NK-92 (cell line): Measurements from ENCODE around the gene GSDMA.

Experiments
- DNase-seq: peaks from one replicate; lab custom pipeline; 2025; ENCODE audit not compliant: unreplicated experiment; lab: John Stamatoyannopoulos, UW

The GSDMA gene, protein sequence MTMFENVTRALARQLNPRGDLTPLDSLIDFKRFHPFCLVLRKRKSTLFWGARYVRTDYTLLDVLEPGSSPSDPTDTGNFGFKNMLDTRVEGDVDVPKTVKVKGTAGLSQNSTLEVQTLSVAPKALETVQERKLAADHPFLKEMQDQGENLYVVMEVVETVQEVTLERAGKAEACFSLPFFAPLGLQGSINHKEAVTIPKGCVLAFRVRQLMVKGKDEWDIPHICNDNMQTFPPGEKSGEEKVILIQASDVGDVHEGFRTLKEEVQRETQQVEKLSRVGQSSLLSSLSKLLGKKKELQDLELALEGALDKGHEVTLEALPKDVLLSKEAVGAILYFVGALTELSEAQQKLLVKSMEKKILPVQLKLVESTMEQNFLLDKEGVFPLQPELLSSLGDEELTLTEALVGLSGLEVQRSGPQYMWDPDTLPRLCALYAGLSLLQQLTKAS

DNA sequence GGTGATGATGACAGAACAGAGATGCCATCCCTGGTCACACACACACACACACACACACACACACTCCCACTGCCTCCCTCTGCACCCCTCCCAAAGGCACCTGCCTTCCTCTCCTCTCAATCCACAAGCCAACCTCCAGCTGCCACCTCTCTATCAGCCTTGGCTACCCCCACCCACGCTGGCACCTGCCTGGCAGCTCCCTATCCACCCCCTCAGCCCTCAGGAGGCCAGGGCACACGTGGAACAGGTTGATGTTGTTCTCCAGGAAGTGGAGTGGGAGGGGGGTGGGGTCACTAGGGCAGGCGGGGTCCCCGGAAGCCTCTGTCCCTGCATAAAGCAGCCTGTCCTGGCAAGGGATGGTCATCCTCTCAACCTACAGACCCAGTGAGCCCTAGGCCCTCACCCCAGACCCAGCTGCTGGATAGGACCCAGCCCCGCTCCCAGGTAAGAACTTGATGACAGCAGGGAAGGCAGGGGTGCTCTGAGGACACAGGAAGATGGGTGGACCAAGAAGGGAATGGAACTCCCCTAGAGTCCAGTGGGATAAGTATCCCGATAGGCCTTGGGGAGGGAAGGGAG, at the start of gene GSDMA:
Gene GSDMA, plus strand, starts transcription at position 363 of the 579 bp plus-strand sequence. CDS start 2,684 bp downstream, outside the sequence.
- no peak for DNase-seq

DNA sequence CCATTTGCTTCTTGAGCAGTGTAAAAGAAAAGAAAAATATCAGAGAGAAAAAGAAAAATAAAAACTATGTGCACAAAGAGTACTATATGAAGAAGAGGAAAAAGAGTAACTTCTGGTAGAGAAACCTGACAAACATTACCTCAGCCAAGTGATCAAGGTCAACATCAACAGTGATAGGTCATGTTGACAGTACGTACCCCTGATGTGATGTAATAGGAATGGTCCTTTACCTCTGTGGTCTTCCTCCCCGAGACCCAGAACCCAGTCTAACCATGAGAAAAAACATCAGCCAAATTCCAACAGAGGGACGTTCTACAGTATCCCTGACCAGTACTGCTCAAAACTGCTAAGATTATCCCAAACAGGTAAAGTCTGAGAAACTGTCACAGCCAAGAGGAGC, 48.8 kb upstream of the GSDMA start:
- no peak for DNase-seq

DNA sequence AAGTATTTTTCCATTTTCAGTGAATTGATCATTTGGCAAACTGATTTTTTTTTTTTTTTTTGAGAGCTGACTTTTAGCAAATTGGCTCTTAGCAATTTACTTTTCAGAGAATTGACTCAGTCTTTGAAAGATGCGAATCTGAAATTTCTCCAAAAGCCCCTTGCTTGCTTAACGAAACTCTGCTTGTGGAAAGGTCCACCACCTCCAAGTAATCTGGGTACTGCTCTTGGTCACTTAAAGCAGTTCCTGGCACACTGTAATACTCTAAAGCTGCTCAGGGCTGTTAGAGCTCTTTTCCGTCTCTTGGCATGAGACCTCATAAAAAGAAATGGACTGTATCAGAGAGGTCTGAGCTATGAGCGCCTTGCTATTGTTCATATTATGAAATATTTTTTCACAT, 47.2 kb upstream of the GSDMA start:
- no peak for DNase-seq

DNA sequence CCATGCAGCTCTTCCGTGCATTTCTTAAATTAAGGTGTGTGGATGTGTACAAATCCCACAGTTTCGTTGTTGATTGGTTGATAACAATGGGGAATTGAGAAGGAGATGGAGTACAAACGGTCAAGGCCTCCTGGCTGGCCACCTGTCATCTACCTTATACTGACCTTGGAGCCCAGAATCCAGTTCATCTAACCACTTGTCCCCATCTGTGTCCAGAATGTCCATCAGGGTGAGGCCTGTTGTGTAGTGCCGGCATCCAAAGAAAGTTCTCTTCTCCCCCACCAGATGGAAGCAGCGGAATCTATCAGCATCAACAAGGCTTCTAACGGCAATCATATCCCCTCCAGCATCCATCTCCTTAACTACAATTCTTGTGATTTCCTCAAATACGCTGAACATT, 45.9 kb upstream of the GSDMA start:
- DNase-seq: no peak

DNA sequence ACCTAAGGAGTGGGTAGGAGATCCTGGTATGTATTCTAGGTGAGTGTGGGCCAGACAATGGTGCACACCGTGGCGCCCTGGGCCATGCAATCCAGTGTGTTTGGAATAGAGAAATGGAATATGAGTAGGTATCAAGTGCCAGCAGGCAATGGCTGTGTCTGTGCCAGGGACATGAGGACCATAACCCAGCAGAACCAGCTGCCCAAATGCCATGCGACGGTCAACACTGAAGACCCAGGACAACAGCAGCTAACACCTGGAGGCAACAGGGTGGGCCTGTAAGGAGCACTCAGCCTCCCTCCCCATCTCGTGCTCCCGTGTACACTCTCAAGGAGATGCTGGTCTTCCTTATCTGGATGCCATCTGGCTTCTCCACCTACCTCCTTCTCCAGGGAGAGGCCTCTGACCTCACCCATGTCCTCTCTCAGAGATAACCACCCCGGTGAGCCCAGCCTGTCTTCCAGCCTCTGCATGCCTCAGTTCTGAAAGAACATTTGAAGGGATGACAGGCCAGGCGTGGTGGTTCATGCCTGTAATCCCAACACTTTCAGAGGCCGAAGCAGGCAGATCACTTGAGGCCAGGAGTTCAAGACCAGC, 43.6 kb upstream of the GSDMA start:
- DNase-seq: no peak

DNA sequence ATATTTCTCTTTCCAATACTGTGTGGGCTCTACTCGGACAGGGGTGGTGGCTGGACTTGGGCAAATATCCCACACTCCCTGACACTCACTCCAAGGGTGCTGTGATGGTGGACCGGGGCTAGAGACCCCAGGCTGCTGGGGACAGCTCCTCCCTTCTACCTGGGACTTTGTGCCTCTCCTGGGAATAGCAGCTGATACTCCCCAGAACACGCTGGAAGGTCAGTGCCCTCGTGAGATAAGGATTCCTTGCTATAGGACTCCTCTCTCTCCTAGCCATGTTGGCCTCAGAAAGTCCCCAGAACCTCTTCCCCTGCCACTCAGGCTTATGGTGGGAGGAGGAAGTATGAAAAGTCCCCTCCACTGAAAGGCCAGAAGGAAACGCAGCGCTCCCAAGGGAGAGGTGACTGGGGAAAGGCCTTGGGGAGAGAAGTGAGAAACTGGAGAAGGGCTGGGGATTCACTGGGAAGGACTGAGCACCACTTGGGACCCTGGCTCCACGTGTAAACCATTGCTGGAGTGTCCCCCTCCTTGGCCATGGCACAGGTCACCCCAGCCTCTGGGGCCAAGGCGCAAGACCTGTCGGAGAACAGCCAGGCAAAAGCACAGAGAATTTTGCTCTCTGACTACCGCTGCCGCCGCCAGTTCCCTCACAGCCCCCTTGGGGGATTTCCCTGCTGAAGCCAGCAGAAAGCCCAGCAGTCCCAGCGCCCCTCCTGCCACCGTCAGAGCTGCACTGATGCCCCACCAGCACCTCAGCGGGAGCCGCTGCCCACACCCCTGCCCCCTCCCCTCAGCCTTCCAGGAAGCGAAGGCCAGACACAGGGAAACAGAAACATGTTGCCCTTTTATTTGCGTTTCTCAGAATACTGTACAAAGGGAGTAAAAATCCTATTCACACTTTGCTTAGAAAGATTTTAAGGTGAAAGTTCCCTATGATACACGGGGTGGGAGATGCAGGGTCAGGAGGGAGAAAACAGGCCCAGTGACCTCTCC, 42.3 kb upstream of the GSDMA start:
- DNase-seq: no peak

DNA sequence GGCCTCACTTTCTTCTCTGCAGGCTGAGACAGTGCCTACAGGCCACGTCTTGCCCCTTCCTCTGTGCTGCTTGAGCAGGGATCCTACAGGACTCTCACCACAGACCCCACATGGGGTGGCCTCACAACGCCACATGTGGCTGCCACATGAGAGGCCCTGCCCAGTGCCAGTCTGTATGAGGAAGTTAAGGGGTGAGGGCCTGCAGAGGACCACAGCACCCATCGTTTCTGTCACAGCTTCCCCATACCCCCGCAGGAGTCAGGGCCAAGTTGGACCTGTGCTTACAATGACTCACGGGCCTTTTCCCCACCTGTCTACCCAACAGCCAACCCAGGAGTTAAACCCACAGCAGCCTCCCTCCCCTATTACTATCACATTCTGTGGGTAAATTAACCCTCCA, 41.5 kb upstream of the GSDMA start:
- no peak for DNase-seq

DNA sequence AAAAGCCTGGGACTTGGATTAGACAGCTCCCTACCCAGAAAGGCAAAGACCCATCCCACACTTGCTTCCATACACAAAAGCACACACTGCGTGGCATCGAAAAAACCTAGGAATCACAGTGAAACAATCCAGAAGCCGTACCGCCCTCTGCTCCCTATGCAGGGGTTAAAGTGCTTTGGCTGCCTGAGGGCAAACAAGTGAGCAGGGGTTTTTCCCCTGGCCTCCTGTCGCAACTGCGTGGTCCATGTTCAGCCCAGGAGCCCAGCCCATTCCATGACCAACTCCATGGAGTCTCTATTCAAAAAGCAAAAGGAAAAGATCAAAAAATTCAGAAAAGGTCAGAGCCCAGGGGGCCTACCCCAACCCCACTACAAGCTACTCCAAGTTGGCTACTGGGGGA, 40.8 kb upstream of the GSDMA start:
- DNase-seq: no peak

DNA sequence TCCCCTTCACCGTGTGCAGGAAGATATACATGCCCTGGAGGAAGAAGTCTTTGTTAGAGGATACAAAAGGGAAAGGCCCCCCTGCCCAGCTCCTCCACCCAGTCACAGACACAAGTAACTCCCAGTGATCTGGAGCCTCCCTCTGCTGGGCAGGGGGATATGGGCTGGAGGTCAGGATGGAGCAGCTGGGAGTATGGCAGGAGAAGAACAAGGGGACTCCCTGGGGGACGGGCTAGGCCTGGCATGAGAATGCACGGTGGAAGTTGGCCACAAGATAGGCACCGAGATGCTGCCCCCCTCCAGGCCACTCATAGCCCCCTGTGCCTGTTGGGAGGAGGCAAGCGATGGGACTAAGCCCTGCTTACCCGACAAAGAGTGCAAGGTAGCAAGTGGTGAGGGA, 39.6 kb upstream of the GSDMA start:
- DNase-seq: no peak

DNA sequence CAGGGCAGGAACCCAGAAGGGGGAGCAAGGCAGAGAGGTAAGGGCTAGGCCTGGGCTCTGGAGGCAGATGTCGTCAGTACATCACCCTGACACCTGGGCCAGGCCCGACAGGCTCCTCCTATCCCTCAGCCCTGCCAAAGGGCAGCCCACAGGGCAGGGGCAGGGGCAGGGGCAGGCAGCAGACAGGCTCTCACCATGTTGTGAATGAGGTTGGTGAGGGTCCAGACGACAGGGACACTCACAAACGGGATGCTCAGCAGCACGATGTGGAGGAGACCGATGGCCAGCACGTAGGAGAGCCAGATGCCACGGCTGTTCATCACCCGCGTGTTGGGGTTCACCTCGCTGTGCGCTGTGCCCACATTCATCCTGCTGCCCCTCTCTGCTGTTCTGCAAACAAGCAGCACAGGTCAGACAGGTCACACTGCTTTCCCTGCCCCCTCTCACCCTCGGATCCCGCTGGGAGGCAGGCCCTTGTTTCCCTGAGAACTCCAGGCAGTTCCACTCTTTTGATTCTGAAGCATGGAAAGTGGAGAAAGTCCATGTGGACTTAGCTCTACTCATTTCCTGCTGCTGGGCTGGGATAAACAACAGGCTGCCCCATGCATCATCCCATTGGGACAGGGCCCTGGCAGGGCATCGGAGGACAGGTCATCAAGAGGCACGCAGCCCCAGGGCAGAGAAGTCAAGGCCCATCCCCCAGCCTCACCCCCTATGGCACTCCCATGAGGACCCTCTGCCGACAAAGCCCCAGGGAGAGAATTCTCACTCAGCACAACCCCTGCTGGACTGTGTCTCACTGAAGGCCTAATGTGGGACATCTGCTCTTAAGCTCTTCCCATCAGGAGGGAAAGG, 38.7 kb upstream of the GSDMA start:
- DNase-seq: no peak

DNA sequence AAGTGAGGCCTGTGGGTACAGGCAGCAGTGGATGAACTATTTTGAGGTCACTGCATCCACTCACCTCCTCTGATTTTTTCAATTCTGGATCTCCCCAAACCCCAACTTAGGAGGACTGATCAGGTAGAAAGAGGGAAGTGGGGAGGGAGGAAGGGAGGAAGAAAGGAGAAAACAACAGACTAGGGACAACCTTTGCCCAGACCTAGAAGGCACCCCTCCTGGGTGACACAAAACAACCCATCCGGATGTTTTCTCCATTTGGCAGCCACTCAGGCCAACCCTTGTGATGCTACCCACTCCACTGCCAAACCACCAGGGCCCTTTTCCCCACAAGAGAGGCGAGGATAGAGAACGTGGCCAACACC, 38.1 kb upstream of the GSDMA start:
- no peak for DNase-seq

DNA sequence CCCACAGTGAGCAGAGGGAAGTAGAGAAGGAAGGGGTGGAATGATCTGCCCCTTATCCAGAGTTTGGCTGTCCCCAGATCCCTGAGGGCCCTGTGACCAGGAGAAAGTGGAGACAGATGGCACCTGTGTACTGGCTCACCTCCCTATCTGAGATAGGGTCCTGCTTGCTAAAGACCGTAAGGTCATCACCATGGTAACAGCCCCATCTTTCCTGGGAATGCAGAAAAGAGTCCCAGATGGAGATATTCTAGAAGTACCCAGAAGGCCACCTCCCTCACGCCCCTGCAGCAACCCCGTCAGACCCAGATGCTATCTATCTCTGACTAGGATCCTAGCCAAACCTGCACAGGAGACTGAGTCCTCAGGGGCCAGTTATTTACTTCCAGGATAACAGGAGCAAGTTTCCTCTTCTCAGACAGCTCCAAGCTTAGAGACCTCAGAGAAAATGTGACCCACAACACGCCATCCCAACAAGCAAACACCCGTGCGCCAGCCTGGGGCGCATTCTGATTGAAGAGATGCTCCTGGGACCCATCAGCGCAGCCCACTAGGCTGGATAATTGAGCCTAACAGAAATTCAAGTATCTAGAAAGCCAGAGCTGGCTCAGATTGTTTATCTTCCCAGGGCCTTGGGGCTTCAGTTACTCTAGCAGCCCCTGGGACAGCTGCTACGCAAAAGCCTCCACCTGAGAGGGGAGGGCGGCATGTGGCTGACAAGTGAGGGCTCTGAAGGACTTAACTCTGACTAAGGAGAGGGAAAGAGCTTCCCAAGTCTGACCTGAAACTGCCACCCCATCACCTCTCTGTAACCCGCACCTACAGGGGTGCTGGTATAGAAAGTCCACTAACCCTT, 37.3 kb upstream of the GSDMA start:
- DNase-seq: no peak

DNA sequence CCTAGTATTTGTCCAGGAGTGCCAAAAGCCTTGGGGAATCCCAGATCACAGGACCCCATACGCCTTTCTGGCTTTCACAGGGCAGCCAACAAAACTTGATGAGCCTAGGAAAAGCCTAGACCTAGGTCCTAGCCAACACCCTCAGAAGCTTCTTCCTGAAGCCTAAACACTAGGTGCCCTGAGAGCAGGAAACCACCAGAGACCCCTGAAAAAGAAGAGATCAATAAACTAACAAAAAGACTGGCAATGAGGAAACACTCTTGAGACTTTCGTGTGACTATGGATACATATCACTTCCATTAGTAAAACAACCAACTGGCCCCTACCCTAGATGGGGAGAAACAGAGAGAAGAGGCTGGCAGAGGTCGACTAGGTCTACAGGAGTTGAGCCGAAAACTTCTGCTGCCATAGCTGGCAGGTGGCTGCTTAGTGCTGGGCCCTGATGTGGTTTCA, 36.6 kb upstream of the GSDMA start:
- no peak for DNase-seq

DNA sequence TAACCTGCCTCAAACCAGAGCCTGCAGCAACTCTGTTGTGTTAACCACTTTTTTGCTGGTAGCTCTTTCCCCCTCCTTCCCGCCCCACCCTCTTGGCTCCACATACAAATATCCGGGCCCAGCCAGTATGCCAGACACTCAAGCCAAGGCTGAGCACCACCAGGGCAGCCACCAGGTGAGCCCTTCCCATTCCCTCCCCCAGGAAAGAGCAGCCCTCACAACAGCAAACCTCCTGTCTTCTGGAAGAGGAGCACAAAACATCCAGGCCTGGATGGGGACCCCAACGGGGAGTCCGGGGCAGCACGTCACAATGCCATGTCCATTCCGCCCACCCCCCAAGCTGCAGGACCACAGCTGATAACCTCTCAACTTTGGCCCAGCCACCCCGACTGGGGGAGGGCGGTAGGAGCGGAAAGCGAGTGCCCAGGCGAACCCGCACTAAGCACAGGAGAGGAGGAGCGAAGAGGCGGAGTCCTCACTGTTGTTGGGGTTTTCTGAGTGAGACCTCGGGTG, 36.2 kb upstream of the GSDMA start:
- no peak for DNase-seq

DNA sequence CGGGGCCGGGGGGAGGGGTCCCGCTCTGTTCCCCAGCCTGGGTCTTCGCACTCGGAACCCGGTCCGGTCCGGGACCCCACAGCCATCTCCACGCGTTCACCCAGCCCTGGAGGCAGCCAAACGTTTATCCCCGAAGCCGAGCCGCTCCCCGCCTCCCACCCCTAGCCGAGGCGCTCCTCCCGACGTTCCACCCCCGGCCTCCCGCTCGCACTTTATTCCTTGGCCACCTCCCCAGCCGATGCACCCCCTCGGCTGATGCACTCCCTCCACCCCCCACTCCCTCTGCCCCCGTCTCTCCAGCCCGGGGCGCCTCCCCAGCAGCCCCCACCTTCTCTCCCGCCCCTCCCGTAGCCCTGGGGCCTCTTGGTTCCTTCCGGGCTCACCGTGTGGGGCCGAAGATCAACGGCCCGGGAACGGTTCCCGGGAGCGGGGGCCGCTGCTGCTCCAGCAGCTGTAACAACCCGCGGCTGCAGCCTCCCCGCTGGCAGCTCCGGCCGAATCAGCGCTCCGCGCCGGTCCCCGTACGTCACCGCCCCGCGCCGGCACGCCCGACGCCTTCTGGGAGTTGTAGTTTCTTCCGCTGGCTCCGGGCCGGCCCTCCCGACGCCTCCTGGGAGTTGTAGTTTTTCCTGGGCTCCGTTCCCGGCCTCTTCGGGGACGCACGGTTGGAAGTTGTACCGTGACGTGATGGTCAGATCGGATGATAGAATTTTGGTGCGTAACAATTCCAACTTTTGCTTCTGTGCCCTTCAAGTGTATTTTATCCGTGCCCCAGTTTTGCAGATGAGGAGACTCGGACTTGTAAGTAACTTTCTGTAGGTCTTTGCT, 35.5 kb upstream of the GSDMA start, which contains the start of the genes LRRC3C and ORMDL3:
Gene LRRC3C, plus strand, starts transcription at position 632 of the 828 bp plus-strand sequence. CDS start 13,792 bp downstream, outside the sequence.
Gene ORMDL3, minus strand, starts transcription at position 501 of the 828 bp plus-strand sequence. CDS start 3,398 bp downstream, outside the sequence.
- DNase-seq: peak; percentile 23

DNA sequence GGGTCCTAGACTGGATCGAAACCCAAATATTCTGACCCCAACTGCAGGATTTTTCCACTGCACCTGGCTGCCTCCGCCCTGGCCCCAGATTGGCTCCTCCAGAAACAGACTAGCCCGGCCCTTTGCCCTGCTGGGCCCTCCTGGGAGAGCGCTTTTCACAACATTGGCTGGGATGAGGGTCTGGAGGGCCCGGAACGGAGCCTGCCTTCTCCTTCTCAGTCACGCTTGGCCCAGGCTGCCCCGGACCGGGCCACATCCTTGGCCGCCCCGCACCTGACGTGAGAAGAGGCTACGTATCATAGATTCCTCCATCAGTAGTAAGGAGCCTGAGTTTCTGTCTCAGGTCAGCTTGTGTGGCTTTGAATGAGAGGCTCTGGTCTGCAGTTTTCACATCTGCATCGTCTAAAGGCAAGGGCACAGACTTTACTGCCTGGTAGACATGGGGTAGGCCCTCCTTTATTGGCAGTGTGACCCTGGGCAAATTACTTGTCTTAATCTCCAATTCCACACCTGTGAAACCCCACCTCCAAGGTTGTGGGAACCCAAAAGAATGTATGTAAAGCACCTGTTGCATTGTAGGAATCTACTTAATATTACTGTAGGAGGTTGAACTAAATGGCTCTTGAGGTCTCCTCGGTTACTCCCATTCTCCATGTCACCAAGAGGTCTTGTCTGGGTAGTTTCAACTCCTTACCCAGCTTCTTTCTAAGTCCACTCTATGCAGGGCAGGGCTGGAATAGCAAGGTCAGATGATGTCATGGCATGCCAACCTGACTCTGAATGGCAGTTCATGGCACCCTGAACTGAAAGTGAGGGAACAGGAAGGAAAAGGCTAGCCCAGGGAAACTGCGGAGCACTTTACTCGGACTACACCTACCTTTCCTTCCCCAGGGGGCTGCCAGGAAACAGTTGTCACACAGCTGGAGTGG, 34.6 kb upstream of the GSDMA start:
- DNase-seq: no peak
